GM18520 (cell line): ENCODE measurements around the gene ACTG2.
"Not testable (repeated sequence)": the region's sequence is repeated elsewhere in the genome, so short reads cannot be mapped to it uniquely, and the experiment has no call there.

Source experiments
- ATAC-seq: cut with Tn5 transposase; IDR thresholded peaks from one replicate; pipeline ENCODE4 v1.9.1; 2021; ENCODE audit not compliant: unreplicated experiment

Gene ACTG2

GRCh38 chr2:73931531-73932500, 39.0 kb downstream of the ACTG2 start:
- no peak for ATAC-seq

GRCh38 chr2:73933194-73933593, 40.4 kb downstream of the ACTG2 start:
- no peak for ATAC-seq

DNA sequence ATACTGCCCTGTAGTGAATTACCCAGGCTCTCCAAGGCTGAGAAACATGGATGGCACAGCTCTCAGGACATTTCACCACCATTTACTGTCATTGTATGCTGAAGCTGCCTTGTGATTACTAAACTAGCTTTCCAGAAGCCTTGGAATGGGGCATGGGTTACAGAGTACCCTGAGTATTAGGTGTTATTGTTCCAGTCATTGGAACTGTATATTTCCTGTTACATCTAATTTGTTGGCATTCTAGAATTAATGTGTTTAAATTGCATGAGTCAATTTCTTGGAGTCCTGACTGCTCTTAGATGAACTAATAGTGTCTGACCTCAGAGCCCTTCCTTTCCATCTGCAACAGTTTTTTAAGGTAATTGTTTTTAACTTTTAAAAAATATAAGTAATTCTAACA, 42.8 kb downstream of the ACTG2 start:
- no peak for ATAC-seq

DNA sequence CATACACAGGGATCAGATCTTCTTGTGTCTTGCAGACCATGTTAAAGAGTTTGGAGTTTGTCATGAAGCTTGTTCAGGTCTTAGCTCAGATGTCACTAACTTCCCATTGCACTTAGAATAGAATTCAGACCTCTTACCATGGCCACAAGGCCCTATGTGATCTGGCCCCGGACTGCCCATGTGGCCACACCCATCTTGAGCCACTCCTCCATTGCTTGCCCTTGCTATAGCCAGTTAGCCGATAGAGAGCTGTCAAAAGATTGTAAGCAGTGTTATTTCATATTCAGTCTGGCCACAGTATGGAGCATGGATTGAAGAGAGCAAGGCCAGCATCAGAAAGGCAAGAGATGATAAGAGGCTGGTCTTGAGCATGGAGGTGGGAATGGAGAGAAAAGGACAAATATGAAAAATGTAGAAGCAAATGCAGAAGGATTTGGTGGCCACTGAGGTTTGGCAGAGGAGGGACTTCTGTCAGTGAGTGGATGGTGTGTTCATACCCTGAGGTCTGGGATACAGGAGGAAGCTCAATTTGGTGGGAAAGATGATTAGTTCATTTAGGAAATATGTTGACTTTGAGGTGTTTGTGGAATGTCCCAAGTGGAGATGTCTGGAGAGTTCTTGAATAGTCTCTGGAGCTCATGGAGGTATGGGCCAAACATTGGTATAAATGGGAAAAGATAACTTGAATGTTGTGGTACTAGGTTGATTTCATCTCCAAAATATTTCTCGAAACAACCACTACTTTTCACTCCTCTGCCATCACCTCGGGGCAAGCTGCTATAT, 44.5 kb downstream of the ACTG2 start:
- no peak for ATAC-seq

DNA sequence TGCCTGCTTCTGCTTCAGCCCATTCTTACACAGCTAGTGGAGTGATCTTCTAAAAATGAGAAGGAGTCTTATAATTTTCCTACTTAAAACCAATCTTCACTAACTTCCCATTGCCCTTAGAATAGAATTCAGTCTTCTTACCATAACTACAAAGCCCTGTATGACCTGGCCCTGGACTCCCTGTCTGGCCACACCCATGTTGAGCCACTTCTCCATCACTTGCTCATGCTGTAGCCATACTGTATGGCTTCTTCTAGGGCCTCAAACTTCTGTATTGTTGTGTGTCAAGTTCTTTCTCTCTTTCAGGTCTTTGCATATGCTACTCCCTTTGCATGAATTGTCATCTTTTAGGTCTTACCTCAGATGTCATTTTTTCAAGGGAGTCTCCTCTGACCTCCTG, 45.1 kb downstream of the ACTG2 start:
- no peak for ATAC-seq

DNA sequence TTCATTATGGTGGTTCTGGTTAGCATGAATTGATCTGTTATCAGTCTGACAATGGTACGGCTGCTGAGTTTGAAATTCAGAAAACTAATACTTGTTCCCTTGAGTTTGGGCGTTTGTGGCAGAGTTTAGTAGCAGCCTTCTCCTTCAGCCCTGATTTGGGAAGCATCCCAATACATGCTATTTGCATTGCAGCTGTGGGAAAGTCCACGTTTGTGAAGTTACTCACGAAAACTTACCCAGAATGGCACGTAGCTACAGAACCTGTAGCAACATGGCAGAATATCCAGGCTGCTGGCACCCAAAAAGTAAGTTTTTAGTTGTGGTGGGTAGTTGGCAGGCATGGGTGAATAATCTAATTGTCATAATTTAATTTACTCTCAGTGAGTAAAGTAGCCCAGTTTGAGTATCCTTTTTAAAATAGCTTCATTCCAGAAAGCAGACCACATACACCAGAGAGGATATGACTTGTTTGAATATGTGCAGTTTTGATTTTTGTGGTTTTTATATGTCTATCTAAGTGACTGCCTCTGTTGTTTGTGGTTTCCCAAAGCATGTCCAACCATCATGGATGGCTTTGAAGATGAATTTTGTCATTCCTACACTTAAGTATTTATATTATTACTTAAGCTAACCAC, 46.0 kb downstream of the ACTG2 start:
- no peak for ATAC-seq

DNA sequence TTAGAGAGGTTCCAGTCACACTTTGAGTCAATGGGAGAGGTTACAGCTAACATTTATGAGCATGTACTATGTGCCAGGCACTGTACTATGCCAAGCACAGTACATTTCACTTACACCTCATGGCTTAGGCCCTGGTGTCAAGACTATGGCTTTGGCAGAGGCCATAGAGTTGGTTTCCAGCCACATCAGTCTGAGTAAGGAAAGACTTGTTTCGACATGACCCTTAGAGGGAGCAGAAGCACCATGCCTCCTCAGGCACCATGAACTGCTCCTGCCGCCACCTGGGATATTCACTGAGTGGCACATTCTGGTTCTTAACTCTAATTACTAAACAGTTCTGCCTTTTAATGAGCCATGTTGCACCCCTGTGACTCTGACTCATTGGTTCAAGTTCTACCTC, 46.6 kb downstream of the ACTG2 start:
- no peak for ATAC-seq

DNA sequence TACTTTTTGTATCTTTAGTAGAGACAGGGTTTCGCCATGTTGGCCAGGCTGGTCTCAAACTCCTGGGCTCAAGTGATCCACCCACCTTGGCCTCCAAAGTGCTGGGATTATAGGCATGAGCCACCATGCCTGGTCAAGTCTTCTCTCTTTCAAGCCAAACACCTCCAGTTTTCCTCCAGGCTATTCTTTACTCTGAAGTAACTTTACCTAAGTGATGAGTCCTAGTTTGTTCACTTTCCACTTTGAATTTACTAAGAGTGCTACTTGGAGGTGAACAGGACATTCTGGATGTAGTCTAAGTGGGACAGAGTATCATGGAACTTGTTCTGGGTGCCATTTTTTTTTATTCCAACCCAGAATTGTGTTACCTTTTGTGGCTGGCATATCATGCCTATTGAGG, 47.3 kb downstream of the ACTG2 start:
- ATAC-seq: not testable (repeated sequence)

GRCh38 chr2:73942664-73943063, 49.9 kb downstream of the ACTG2 start:
- no peak for ATAC-seq

DNA sequence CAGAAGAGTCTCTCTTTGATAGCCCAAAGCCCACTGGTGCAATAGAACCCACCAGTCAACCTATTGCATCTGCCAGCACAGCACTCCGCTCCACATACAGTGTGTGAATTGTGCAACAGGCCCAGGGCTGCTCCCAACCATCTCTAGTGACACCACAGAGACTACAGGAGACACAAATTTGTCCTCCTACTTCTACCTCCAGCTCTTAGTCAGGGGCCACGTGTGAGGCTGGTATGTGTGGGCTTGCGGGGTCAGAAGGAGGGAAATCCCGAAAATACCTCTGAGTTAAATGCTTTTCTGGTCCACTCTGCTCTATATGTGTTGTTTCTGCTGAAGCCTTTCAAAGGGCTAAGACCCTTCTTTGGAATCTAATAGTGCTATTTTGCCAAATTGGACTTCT, 51.9 kb downstream of the ACTG2 start:
- ATAC-seq: no peak

DNA sequence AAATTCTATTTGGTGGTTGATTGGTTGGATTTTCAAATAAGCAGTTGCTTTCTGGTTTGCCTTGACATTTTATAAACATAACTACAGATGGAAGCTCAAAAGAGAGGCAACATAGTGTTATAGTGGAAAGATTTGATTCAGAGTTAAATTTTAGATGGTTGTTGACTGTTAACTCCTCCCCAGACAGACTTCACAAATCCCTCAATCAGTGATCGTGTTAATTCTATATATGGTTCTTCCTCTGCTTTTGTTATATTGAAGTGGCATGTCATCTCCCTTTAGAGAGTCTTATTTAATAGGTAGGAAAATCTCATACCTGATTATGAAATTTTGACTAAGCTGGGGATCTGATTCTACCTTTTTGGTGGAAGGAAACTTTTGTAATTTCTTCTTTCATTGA, 53.4 kb downstream of the ACTG2 start:
- no peak for ATAC-seq

- no peak for ATAC-seq
Observed at GRCh38 chr2:73946666-73947065, 53.9 kb downstream of the ACTG2 start.

DNA sequence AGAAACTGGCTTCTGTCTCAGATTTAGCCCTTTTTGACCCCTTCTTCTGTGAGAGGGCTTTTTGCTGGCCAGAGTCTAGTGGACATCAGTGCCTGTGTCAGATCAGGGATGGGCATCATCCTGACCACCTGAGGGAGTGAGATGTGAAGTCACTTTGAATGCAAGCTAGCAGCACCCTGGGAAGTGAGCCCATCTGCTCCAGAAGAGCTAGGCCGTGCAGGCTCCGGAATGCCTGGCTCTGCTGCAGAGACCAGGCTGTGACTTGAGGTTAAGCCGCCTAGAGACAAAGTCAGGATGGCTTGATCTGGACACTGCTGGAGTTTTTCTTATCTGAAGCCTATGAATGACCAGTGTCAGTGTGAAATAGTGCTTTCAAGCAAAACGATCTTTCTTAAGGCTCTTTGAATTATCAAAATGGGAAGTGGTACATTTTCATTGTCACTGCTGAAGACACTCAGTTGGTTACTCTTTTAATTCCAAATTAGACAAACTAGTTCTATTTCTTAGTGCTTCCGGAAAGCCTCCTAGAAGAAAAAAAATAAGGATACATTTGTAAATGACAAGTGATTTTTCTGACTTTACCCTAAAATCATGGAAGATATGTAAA, 54.7 kb downstream of the ACTG2 start:
- ATAC-seq: no peak

GRCh38 chr2:73949802-73950201, 57.0 kb downstream of the ACTG2 start:
- no peak for ATAC-seq

GRCh38 chr2:73952499-73953446, 60.0 kb downstream of the ACTG2 start:
- ATAC-seq: no peak

DNA sequence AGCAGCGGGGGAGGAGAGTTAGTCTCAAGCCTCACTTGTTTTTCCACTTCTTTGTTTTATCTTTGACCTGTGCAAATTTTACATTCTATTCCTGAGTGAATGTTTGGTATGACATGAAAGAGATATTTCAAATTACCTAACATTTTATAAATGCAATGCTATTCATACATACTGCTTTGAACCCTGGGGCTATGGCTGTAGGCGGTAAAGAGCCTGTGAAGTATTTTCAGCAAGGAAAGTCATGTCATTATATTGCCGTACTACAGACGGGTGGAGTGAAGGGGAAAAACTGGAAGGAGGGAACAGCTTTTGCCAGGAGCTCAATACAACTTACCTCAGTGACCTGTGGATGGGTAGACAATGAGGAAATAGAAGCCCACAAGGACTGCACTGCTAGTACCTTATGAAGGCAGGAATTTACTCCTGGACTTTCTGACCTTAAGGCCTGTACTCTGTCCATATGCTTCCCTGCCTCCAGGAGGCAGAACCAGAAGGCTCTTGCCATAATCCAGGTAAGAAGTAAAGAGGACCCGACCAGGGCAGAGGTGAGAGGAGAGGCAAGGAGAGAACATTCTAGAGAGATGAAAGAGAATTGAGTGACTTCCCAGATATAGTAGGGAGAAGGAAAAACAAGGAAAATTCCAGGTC, 63.5 kb downstream of the ACTG2 start:
- ATAC-seq: no peak

DNA sequence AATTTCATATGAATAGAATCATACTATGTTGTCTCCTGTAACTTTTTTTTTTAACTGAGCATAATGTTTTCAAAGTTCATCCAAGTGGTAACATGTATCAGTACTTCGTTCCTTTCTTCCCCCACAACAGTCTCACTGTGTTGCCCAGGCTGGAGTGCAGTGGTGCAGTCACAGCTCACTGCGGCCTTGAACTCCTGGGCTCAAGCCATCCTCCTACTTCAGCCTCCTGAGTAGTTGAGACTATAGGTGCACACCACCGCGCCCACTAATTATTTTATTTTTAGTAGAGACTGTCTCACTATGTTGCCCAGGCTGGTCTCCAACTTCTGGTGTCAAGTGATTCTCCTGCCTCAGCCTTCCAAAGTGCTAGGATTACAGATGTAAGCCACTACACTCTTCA, 68.5 kb downstream of the ACTG2 start:
- no peak for ATAC-seq

DNA sequence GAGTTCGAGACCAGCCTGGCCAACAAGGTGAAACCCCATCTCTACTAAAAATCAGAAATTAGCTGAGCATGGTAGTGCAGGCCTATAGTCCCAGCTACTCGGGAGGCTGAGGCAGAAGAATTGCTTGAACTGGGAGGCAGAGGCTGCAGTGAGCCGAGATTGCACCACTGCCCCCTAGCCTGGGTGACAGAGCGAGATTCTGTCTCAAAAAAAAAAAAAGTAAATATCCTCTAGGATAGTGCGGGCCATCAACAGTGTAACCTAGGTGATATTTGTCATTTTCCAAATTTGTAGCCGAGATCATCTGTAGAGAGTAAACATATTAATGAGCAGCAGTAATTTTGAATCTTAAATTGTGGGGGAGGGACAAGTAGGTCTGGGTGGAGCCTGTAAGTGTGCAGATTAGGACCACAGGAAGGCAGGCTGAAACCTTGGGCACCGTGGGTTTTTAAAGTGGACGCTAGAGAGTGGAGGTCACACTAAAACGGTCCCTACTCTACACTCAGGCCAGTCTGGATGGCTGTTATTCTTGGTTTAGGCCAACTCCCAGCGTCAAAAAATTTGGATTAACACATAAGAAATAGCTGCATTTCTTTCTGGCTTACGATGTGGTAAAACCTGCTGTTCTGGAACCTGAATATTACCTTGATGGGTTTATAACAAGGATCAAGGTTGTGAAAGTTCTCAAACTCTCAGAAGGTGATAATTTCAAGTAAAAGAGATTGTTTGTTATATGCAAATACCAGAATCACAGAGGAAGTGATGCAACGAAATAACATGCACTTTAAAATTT, 69.2 kb downstream of the ACTG2 start:
- no peak for ATAC-seq

DNA sequence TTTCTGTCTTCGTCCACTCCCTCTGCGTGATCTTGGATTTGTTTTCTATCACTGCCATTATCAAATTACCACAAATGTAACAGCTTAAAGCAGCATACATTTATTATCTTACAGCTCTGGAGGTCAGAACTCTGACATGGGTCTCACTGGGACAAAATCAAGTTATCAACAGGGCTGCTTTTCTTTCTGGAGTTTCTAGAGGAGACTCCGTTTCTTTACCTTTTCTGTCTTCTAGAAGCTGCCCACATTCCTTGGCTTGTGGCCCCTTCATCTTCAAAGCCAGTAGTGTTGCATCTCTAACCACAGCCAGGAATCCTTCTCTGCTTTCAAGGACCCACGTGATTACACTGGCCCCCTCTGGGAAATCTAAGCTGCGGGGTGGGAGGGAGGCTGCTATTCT, 70.0 kb downstream of the ACTG2 start:
- ATAC-seq: no peak
